ENCODE results near the gene BMAL1.

Gene BMAL1

DNA sequence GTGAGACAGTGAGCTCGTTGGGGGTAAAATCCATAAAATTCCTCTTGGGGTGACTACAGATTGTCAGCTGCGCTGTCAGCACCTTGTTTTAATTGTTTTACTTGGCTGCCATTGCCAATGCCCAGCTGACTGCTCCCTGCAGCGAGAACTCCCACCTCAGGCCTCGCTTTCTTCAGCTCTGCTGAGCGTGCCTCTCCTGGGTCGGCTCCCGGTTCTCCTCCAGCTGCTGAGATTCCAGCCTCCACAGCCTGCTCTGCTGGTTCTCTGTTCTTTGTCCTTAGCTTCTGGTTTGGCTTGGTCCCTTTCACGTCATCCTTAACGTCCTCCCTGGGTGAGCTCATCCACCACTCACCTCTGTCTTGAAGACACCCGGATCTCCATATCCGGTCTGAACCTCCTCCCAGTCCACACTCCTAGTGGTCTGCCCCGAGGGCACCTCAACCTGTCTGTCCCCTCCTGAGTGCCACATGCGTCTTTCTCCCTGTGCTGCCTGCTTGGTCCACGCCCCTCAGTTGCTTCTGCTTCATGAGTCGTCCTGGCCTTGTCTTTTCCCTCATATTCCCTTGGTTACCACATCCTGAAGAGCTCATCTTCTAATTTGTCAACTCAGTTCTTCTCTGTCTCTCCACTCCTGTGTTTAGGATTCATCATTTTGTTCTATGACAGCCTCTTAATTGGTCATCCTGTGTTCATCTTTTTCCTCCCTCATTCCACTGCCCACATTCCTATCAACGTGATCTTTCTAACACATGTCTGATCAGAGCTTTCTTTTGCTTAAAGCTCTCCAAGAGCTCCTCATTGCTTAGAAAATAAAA, 35.6 kb downstream of the BMAL1 start:
- no peak overlapping the region for H3K4me3 ChIP-seq (ENCODE audit: low read depth, low read length)
- DNase-seq (ENCODE audit: low read depth, low spot score): no peak
- POLR2A ChIA-PET: no interaction called here
- CTCF ChIA-PET: interaction anchor here (1.5 to 8.0 kb wide), 2 partner anchors 11 to 22 kb away, joined by 4 to 78 read pairs; no protein-coding TSS in a partner anchor
- TF ChIP-seq CTCF (IDR thresholded peaks at IDR 0.05; ENCODE audit: insufficient read depth, low read length, missing control alignments): no peak

- ChIA-PET POLR2A (no interaction called here), CTCF (interaction anchor here (1.0 to 8.0 kb wide), 3 partner anchors 9 to 76 kb away, joined by 4 to 78 read pairs (median 4); no protein-coding TSS in a partner anchor)
- no peak for DNase-seq (ENCODE audit: low read depth, low spot score)
- no peak for TF ChIP-seq CTCF (IDR thresholded peaks at IDR 0.05; ENCODE audit: insufficient read depth, low read length, missing control alignments)
- no peak overlapping the region for H3K4me3 ChIP-seq (ENCODE audit: low read depth, low read length)
These were observed 37.2 kb downstream of the BMAL1 start for GRCh38 chr11:13314676-13315394.

- ChIA-PET CTCF (interaction anchor here (0.9 to 8.0 kb wide), 6 partner anchors 10 to 106 kb away, joined by 3 to 78 read pairs (median 4); no protein-coding TSS in a partner anchor), POLR2A (interaction anchor here (0.7 kb wide), 1 partner anchor 99 kb away, joined by 3 read pairs; no protein-coding TSS in a partner anchor)
- H3K4me3 ChIP-seq (ENCODE audit: low read depth, low read length): no peak overlapping the region
- no peak for TF ChIP-seq CTCF (IDR thresholded peaks at IDR 0.05; ENCODE audit: insufficient read depth, low read length, missing control alignments)
- no peak for DNase-seq (ENCODE audit: low read depth, low spot score)
These were observed 38.2 kb downstream of the BMAL1 start for GRCh38 chr11:13315517-13316432.

GRCh38 chr11:13316528-13316961, 39.0 kb downstream of the BMAL1 start:
- ChIA-PET CTCF (interaction anchor here (0.9 to 8.0 kb wide), 4 partner anchors 19 to 106 kb away, joined by 3 to 78 read pairs (median 8); no protein-coding TSS in a partner anchor), POLR2A (interaction anchor here (0.7 kb wide), 1 partner anchor 100 kb away, joined by 3 read pairs; no protein-coding TSS in a partner anchor)
- no peak for DNase-seq (ENCODE audit: low read depth, low spot score)
- no peak for TF ChIP-seq CTCF (IDR thresholded peaks at IDR 0.05; ENCODE audit: insufficient read depth, low read length, missing control alignments)
- no peak overlapping the region for H3K4me3 ChIP-seq (ENCODE audit: low read depth, low read length)

GRCh38 chr11:13317293-13318080, 39.9 kb downstream of the BMAL1 start:
- no peak overlapping the region for H3K4me3 ChIP-seq (ENCODE audit: low read depth, low read length)
- DNase-seq (ENCODE audit: low read depth, low spot score): no peak
- TF ChIP-seq CTCF (IDR thresholded peaks at IDR 0.05; ENCODE audit: insufficient read depth, low read length, missing control alignments): no peak
- ChIA-PET CTCF (interaction anchor here (0.6 to 8.0 kb wide), 4 partner anchors 18 to 107 kb away, joined by 3 to 78 read pairs (median 8); no protein-coding TSS in a partner anchor), POLR2A (no interaction called here)

Data from AG04449 (cell line).